Adrenal gland (tissue), 12 donors: Measurements from ENCODE around the gene DHX30. TPM values are rescaled to one million over a fixed set of nuclear protein-coding genes. Genes with fewer than 3 reads are reported as not detected.

Experiments used
- DNase-seq, 7 donors: peaks; one replicate each; pipeline ENCODE4 v3.0.0-alpha.2; 2019 to 2020
- H3K27ac ChIP-seq, 5 donors: fragments of 200-600 bp; sonication (generic) in 4 of 5; 1 replicate in 3 of 5; 2 replicates in 2 of 5; pipeline versions ENCODE4 v1.5.1 to v1.8.0; 2016 to 2020; ENCODE audit warnings: mild to moderate bottlenecking in 1 of 5
- H3K27me3 ChIP-seq: fragments of 200-600 bp; 2 replicates; pipeline ENCODE4 v1.8.0; 2021
- H3K36me3 ChIP-seq, 2 donors: fragments of 200-600 bp; replicated peaks in 1 of 2; 1 replicate in 1 of 2; 2 replicates in 1 of 2; pipeline versions ENCODE4 v1.5.1 to v1.8.0; 2018 to 2022
- H3K4me1 ChIP-seq, 2 donors: fragments of 200-600 bp; replicated peaks in 1 of 2; 1 replicate in 1 of 2; 2 replicates in 1 of 2; pipeline versions ENCODE4 v1.5.1 to v1.8.0; 2018 to 2021
- H3K4me3 ChIP-seq, 4 donors: fragments of 200-600 bp; sonication (generic) in 3 of 4; one replicate each; pipeline ENCODE4 v1.5.1; 2016 to 2018
- H3K9me3 ChIP-seq, 3 donors: fragments of 200-600 bp; sonication (generic) in 1 of 3; replicated peaks in 1 of 3; 1 replicate in 2 of 3; 2 replicates in 1 of 3; pipeline versions ENCODE4 v1.5.1 to v1.8.0; 2016 to 2021
- POLR2A ChIP-seq, 2 donors: fragments of 450-650 bp; IDR thresholded peaks; one replicate each; pipeline ENCODE4 v1.6.1; 2017; ENCODE audit warnings: antibody characterized with exemption in 2 of 2, mild to moderate bottlenecking in 2 of 2, moderate library complexity in 1 of 2
- WGBS, 4 donors: extraction: QIAGEN DNeasy Blood & Tissue Kit in 2 of 4; methylation state at CpG; one replicate each; pipeline versions ENCODE4 v1.1.5 to v1.1.7; 2013 to 2017; 5-methylcytosine and 5-hydroxymethylcytosine counted together
- intact Hi-C, 2 donors: fragments of 100-400 bp; cut with DNase I; formaldehyde crosslinking; loops; one replicate each; pipeline versions ENCODE4 v1.14.1 to v1.15.0; 2022 to 2023
- polyA plus RNA-seq, 3 donors: library from polyadenylated mRNA; stranded (reverse); fragments of 200-250 nt in 2 of 3; fragments of 350-450 nt in 1 of 3; fragmentation: Illumina TruSeq in 1 of 3; extraction: RNeasy Lipid Tissue Mini Kit (QIAGEN cat#74804) in 1 of 3; gene quantifications; one replicate each; pipeline ENCODE4 v1.2.3, GENCODE V29; 2013 to 2014
- total RNA-seq, 9 donors: library from RNA; depleted of rRNA in 4 of 9; stranded (reverse); fragments of >200 nt in 4 of 9; fragments of 120-200 nt in 1 of 9; fragmentation: NEBNext Ultra II Directional in 1 of 9; extraction: Animal tissue kit (Norgen Biotek cat#: 25700) in 1 of 9; gene quantifications; one replicate each; pipeline versions ENCODE4 v1.1.0 to v1.2.4, GENCODE V29; 2013 to 2023
- TF ChIP-seq, protein P1 (sequence below), 6 experiments: fragments of 450-650 bp in 4 of 6; fragments of 200-600 bp in 2 of 6; sonication (generic) in 1 of 6; IDR thresholded peaks; 1 replicate in 5 of 6; 2 replicates in 1 of 6; pipeline versions ENCODE4 v1.5.1 to v1.8.0; 2016 to 2021; ENCODE audit warnings: antibody characterized with exemption in 6 of 6, mild to moderate bottlenecking in 2 of 6, moderate library complexity in 1 of 6
- donor health status: healthy with polysubstance abuse.
- donor health status: Bipolar disorder and iron deficiency.
- donor health status: DM: yes; HTN: yes; CAD: no.
- donor health status: DM: no; HTN: no; CAD: no.
- donor health status: DM: no; HTN: no; CAD: no.
- donor health status: DM: yes; HTN: yes; CAD: no.

Gene DHX30
- total and polyA plus RNA-seq, 12 donors, result 35.5 to 79.9 (median 62.2) TPM

DNA sequence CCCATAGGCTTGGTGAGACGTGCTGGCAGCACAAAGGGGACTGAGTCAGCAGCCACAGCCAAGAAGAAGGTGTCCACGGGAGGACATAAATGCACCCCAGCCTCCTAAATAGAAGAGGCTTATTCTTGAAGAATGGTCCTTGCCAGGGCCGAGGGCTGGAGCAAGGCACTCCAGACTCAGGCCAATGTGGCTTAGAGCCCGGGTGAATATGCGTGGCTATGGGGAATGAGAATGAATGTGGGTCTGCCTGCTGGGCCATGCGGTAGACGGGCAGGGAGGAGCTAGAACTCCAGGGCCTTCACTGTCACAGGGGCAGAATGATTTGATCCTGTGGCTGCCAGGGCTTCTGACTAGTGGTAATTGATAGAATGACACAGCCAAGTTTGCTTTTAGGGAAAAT lies 34.0 kb downstream of the DHX30 start:
- TF ChIP-seq POLR2A (IDR thresholded peaks at IDR 0.05), result no peak
- TF ChIP-seq, protein P1, sequence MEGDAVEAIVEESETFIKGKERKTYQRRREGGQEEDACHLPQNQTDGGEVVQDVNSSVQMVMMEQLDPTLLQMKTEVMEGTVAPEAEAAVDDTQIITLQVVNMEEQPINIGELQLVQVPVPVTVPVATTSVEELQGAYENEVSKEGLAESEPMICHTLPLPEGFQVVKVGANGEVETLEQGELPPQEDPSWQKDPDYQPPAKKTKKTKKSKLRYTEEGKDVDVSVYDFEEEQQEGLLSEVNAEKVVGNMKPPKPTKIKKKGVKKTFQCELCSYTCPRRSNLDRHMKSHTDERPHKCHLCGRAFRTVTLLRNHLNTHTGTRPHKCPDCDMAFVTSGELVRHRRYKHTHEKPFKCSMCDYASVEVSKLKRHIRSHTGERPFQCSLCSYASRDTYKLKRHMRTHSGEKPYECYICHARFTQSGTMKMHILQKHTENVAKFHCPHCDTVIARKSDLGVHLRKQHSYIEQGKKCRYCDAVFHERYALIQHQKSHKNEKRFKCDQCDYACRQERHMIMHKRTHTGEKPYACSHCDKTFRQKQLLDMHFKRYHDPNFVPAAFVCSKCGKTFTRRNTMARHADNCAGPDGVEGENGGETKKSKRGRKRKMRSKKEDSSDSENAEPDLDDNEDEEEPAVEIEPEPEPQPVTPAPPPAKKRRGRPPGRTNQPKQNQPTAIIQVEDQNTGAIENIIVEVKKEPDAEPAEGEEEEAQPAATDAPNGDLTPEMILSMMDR (IDR thresholded peaks at IDR 0.05), result no peak
- Histone ChIP-seq H3K27me3 (no peaks in the 10 kb centered on the region), H3K9me3 (no peaks in the 10 kb centered on the region), H3K27ac (no peak overlapping the region), H3K36me3 (peaks cover 0 to 88% of the 10 kb centered on the region in 2 donors), H3K4me3 (no peak overlapping the region), H3K4me1 (no peaks in the 10 kb centered on the region)
- no peak for DNase-seq
- 73 to 87% (median 83%) methylated on average over 7 of the region's 7 CpGs for WGBS, 4 donors
- intact Hi-C loops, result loop anchor here in 1 of 2 donors (5.0 kb wide), 2 partner anchors 155 to 315 kb away; no protein-coding TSS in a partner anchor

DNA sequence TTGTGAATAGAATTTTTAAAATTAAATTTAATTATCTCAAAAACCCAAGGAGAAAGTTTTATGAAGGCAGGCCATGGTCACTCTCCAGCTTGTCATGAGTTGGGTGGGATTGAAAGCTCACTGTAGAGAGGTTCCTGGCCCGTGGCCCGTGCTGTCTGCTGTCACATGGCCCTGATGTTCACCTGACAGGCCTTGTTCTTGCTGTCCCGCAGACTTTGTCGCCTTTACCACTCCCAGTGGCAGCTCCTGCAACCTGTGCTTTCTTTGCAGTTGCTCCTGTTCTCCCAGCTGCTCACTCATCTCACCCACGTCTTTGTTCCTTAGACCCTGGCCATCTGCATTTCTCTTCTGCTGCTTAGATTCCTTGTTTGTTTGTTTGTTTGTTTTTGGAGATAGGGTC lies 35.6 kb downstream of the DHX30 start:
- intact Hi-C loops, result loop anchor here in 1 of 2 donors (5.0 kb wide), 2 partner anchors 154 to 314 kb away; no protein-coding TSS in a partner anchor
- Histone ChIP-seq H3K36me3 (peaks cover 0 to 84% of the 10 kb centered on the region in 2 donors), H3K27ac (no peak overlapping the region), H3K9me3 (no peaks in the 10 kb centered on the region), H3K27me3 (no peaks in the 10 kb centered on the region), H3K4me3 (no peak overlapping the region), H3K4me1 (no peaks in the 10 kb centered on the region)
- no peak for DNase-seq
- 84 to 94% (median 93%) methylated on average over 5 of the region's 5 CpGs for WGBS, 4 donors
- TF ChIP-seq, protein P1 (IDR thresholded peaks at IDR 0.05), result no peak
- TF ChIP-seq POLR2A (IDR thresholded peaks at IDR 0.05), result no peak

DNA sequence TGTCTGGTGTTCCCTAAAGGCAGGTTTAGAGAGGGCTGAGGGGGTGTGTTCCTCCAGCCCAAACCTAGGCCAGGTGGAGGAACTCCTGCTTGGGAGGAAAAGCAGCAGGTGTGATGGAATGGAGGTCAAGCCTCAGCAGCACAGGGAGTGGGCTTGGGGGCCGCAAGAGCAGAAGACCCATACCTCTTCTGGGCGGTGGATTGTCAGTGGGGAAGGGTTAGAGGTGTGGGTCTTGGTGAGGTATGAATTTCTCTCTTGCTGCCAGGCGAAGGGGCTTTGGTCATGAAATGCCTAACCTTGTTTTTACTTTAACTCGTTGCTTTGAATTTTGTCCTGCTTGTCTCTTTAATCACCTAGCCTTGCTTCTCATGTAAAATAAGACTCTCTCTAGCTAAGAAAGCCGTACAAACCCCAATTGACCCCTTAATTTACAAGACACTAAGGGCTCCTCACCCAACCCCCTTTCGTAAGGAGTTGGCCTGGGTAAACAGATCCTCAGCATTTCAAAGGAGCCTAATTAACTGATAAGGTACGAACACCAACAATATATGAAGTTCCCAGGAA lies 38.9 kb downstream of the DHX30 start:
- Histone ChIP-seq H3K9me3 (no peaks in the 10 kb centered on the region), H3K36me3 (peaks cover 0 to 86% of the 10 kb centered on the region in 2 donors)

DNA sequence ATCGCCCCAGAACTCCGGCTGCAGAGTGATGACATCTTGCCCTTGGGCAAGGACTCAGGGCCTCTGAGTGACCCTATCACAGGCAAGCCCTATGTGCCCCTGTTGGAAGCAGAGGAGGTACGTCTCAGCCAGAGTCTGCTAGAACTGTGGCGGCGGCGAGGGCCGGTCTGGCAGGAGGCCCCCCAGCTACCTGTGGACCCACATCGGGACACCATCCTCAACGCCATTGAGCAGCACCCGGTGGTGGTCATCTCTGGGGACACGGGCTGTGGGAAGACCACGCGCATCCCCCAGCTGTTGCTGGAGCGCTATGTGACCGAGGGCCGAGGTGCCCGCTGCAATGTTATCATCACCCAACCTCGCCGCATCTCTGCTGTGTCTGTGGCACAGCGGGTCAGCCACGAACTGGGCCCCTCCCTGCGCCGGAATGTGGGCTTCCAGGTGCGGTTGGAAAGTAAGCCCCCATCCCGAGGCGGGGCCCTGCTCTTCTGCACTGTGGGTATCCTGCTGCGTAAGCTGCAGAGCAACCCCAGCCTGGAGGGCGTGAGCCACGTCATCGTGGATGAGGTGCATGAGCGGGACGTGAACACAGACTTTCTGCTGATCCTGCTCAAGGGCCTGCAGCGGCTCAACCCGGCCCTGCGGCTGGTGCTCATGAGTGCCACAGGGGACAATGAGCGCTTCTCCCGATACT lies 43.4 kb downstream of the DHX30 start:
- intact Hi-C loops, result loop anchor here in 1 of 2 donors (5.0 to 10.0 kb wide), 2 partner anchors 148 to 311 kb away; no protein-coding TSS in a partner anchor

More for the DNA sequence above, 38.9 kb downstream of the DHX30 start:
- Histone ChIP-seq H3K4me1 (no peaks in the 10 kb centered on the region), H3K27ac (no peak overlapping the region), H3K4me3 (no peak overlapping the region), H3K27me3 (no peaks in the 10 kb centered on the region)
- TF ChIP-seq, protein P1 (IDR thresholded peaks at IDR 0.05), result no peak
- TF ChIP-seq POLR2A (IDR thresholded peaks at IDR 0.05), result no peak
- no peak for DNase-seq
- intact Hi-C loops, result loop anchor here in 1 of 2 donors (10.0 kb wide), 1 partner anchor 153 kb away; no protein-coding TSS in a partner anchor
- WGBS, 4 donors, result 82 to 88% (median 85%) methylated on average over 7 of the region's 7 CpGs

More for the DNA sequence above, 43.4 kb downstream of the DHX30 start:
- DNase-seq, result no peak
- Histone ChIP-seq H3K4me1 (no peaks in the 10 kb centered on the region), H3K9me3 (no peaks in the 10 kb centered on the region), H3K36me3 (peaks cover 0 to 91% of the 10 kb centered on the region in 2 donors), H3K4me3 (no peak overlapping the region), H3K27me3 (no peaks in the 10 kb centered on the region), H3K27ac (no peak overlapping the region)
- 78 to 93% (median 92%) methylated on average over 7 to 37 of the region's 37 CpGs for WGBS, 4 donors
- TF ChIP-seq, protein P1 (IDR thresholded peaks at IDR 0.05), result no peak
- no peak for TF ChIP-seq POLR2A (IDR thresholded peaks at IDR 0.05)
